HepG2 (cell line): Measurements from ENCODE around the gene DPP7. TPM values are rescaled to one million over a fixed set of nuclear protein-coding genes. Genes with fewer than 3 reads are reported as not detected.
A peak's percentile ranks its signal among the peaks of the same experiment; 100 is the strongest.

Source experiments
- AGO1 ChIP-seq: fragments of 200-400 bp; formaldehyde crosslinking; IDR thresholded peaks from 2 replicates; pipeline ENCODE4 v1.6.1; 2017; ENCODE audit warnings: mild to moderate bottlenecking, low read depth, low read length, moderate library complexity; ENCODE audit not compliant: poor library complexity, severe bottlenecking
- ASH2L ChIP-seq: fragments of 300-600, 200-600 bp; sonication (generic); IDR thresholded peaks from 2 replicates; pipeline ENCODE4 v1.7.0; 2017; ENCODE audit warnings: low read depth, mild to moderate bottlenecking, moderate library complexity, mixed read lengths, low read length; ENCODE audit not compliant: insufficient read length
- CBX5 ChIP-seq: sonication (generic); formaldehyde crosslinking; IDR thresholded peaks from 2 replicates; pipeline ENCODE4 v1.4.0; 2020; ENCODE audit warnings: missing genetic modification reagents, borderline replicate concordance
- CENPT ChIP-seq: sonication (generic); formaldehyde crosslinking; IDR thresholded peaks from 2 replicates; pipeline ENCODE4 v1.8.0; 2022; ENCODE audit warnings: low read depth, mild to moderate bottlenecking, moderate library complexity, missing genetic modification reagents
- ELF3 ChIP-seq: IDR thresholded peaks from 2 replicates; pipeline ENCODE4 v1.6.1; 2016; ENCODE audit warnings: missing genetic modification reagents, missing compliant biosample characterization
- HES4 ChIP-seq: sonication (generic); formaldehyde crosslinking; IDR thresholded peaks from 2 replicates; pipeline ENCODE4 v1.9.0; 2021; ENCODE audit warnings: mild to moderate bottlenecking, missing genetic modification reagents, borderline replicate concordance
- MIXL1 ChIP-seq: IDR thresholded peaks from 2 replicates; pipeline ENCODE4 v1.6.1; 2016
- NONO ChIP-seq, 2 experiments: fragments of 450-650 bp in 1 of 2; sonication (generic) in 1 of 2; formaldehyde crosslinking in 1 of 2; IDR thresholded peaks in 1 of 2; conservative IDR thresholded peaks in 1 of 2; 2 replicates each; pipeline versions ENCODE4 v1.6.1 to v1.8.0; 2017 to 2022; ENCODE audit warnings: mild to moderate bottlenecking in 1 of 2, missing genetic modification reagents in 1 of 2, moderate library complexity in 1 of 2
- PHF5A ChIP-seq: IDR thresholded peaks from one replicate; pipeline ENCODE4 v1.6.1; 2018; ENCODE audit warnings: low read depth, missing genetic modification reagents; ENCODE audit not compliant: unreplicated experiment
- PPARG ChIP-seq: conservative IDR thresholded peaks from 2 replicates; pipeline ENCODE4 v1.6.1; 2016; ENCODE audit warnings: missing biosample characterization, missing genetic modification reagents
- SAP130 ChIP-seq: IDR thresholded peaks from 2 replicates; pipeline ENCODE4 v1.6.1; 2016; ENCODE audit warnings: low read depth
- TRAFD1 ChIP-seq: sonication (generic); formaldehyde crosslinking; IDR thresholded peaks from 2 replicates; pipeline ENCODE4 v1.5.1; 2020; ENCODE audit warnings: missing genetic modification reagents, mild to moderate bottlenecking, borderline replicate concordance
- TRIM24 ChIP-seq: sonication (generic); formaldehyde crosslinking; IDR thresholded peaks from 2 replicates; pipeline ENCODE4 v1.8.0; 2022; ENCODE audit warnings: mild to moderate bottlenecking, missing genetic modification reagents
- U2AF1 ChIP-seq: fragments of 200-400 bp; formaldehyde crosslinking; optimal IDR thresholded peaks from 2 replicates; pipeline ENCODE3; 2017; ENCODE audit warnings: mild to moderate bottlenecking, low read depth, low read length
- ZBTB7A ChIP-seq: sonication (generic); formaldehyde crosslinking; IDR thresholded peaks from 2 replicates; pipeline ENCODE4 v1.8.0; 2022; ENCODE audit warnings: mild to moderate bottlenecking, missing genetic modification reagents
- ZFY ChIP-seq: sonication (generic); formaldehyde crosslinking; IDR thresholded peaks from 2 replicates; pipeline ENCODE4 v1.4.0; 2020; ENCODE audit warnings: missing genetic modification reagents
- ZSCAN20 ChIP-seq: sonication (generic); formaldehyde crosslinking; IDR thresholded peaks from 2 replicates; pipeline ENCODE4 v1.4.0; 2020; ENCODE audit warnings: missing genetic modification reagents, mild to moderate bottlenecking, borderline replicate concordance
- polyA plus RNA-seq, 8 experiments: library from polyadenylated mRNA; depleted of rRNA in 3 of 8; stranded (reverse) in 7 of 8; unstranded in 1 of 8; fragments of >200 nt; fragmentation: Illumina TruSeq in 4 of 8; extraction: Trizol in 4 of 8; gene quantifications; 2 replicates each; pipeline versions ENCODE4 v1.2.1 to v1.2.3, GENCODE V29; 2011 to 2016; ENCODE audit warnings: low read depth in 4 of 8, missing spikeins in 1 of 8, mixed read lengths in 1 of 8; ENCODE audit not compliant: insufficient read depth in 1 of 8
- total RNA-seq, 5 experiments: library from RNA; depleted of rRNA; stranded (reverse); fragments of >200 nt; fragmentation: Illumina TruSeq; extraction: Trizol; gene quantifications; 2 replicates each; pipeline ENCODE4 v1.2.3, GENCODE V29; 2016; ENCODE audit warnings: low read depth in 1 of 5
- TF ChIP-seq, protein P1 (sequence below): sonication (generic); formaldehyde crosslinking; IDR thresholded peaks from 2 replicates; pipeline ENCODE4 v1.8.1; 2022; ENCODE audit warnings: low read depth, mild to moderate bottlenecking, missing genetic modification reagents
- TF ChIP-seq, protein P2 (sequence below): IDR thresholded peaks from 2 replicates; pipeline ENCODE4 v1.6.1; 2016; ENCODE audit warnings: mild to moderate bottlenecking, missing biosample characterization, missing genetic modification reagents
- TF ChIP-seq, protein P3 (sequence below): sonication (generic); formaldehyde crosslinking; IDR thresholded peaks from 2 replicates; pipeline ENCODE4 v1.4.0; 2020; ENCODE audit warnings: missing genetic modification reagents, borderline replicate concordance
- TF ChIP-seq, protein P4 (sequence below): sonication (generic); formaldehyde crosslinking; IDR thresholded peaks from 2 replicates; pipeline ENCODE4 v1.4.0; 2020; ENCODE audit warnings: missing genetic modification reagents

Gene DPP7
- total and polyA plus RNA-seq, 2 of the 13 experiments (the other 11 are each of a cell fraction or from before 2014, with no cell fraction given) = 1.2 to 4.5 TPM

DNA sequence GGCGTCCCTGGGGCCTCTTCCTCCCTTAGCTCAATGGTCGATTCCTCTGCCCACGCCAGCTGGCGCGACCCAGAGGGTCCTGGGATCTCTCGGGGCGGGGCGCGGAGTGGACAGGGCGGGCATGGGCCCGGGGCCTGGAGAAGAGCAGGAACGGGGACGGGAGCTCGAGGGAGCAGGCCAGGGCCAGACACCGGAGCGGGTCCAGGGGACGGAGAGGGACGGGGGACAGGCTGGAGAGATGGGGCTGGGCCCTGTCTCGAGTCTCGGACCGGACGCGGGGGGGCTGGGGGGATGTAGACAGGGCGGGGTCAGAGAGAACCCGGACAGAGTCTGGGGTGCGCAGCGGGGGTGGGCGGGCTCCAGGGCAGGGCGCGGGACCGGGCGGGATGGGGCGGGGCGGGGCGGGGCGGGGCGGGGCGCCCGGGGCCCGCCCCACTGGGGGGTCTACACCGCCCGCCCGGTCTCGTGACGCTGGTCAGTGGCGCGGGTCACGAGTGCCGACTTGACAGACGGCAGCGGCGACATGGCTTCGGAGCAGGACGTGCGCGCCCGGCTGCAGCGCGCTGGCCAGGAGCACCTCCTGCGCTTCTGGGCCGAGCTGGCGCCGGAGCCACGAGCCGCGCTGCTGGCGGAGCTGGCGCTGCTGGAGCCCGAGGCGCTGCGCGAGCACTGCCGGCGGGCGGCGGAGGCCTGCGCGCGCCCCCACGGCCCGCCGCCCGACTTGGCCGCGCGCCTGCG, 37.4 kb downstream of the DPP7 start, which contains the start of gene UAP1L1 (continued):
- TF ChIP-seq, protein P1, sequence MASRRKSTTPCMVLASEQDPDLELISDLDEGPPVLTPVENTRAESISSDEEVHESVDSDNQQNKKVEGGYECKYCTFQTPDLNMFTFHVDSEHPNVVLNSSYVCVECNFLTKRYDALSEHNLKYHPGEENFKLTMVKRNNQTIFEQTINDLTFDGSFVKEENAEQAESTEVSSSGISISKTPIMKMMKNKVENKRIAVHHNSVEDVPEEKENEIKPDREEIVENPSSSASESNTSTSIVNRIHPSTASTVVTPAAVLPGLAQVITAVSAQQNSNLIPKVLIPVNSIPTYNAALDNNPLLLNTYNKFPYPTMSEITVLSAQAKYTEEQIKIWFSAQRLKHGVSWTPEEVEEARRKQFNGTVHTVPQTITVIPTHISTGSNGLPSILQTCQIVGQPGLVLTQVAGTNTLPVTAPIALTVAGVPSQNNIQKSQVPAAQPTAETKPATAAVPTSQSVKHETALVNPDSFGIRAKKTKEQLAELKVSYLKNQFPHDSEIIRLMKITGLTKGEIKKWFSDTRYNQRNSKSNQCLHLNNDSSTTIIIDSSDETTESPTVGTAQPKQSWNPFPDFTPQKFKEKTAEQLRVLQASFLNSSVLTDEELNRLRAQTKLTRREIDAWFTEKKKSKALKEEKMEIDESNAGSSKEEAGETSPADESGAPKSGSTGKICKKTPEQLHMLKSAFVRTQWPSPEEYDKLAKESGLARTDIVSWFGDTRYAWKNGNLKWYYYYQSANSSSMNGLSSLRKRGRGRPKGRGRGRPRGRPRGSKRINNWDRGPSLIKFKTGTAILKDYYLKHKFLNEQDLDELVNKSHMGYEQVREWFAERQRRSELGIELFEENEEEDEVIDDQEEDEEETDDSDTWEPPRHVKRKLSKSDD = no peak
- TF ChIP-seq U2AF1 = no peak
- no peak for TF ChIP-seq CENPT (CRISPR knock-in tag)
- TF ChIP-seq PHF5A (CRISPR knock-in tag) = no peak
- TF ChIP-seq ZFY (CRISPR knock-in tag) = peak; percentile 64
- peak; percentile 64 for TF ChIP-seq SAP130 (CRISPR knock-in tag)
- TF ChIP-seq, protein P2, sequence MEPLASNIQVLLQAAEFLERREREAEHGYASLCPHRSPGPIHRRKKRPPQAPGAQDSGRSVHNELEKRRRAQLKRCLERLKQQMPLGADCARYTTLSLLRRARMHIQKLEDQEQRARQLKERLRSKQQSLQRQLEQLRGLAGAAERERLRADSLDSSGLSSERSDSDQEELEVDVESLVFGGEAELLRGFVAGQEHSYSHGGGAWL (CRISPR knock-in tag) = no peak
- TF ChIP-seq MIXL1 = no peak
- TF ChIP-seq, protein P3, sequence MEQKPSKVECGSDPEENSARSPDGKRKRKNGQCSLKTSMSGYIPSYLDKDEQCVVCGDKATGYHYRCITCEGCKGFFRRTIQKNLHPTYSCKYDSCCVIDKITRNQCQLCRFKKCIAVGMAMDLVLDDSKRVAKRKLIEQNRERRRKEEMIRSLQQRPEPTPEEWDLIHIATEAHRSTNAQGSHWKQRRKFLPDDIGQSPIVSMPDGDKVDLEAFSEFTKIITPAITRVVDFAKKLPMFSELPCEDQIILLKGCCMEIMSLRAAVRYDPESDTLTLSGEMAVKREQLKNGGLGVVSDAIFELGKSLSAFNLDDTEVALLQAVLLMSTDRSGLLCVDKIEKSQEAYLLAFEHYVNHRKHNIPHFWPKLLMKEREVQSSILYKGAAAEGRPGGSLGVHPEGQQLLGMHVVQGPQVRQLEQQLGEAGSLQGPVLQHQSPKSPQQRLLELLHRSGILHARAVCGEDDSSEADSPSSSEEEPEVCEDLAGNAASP = no peak
- no peak for TF ChIP-seq NONO (IDR thresholded peaks at IDR 0.05)
- TF ChIP-seq NONO (CRISPR knock-in tag; conservative IDR thresholded peaks at IDR 0.05) = no peak
- TF ChIP-seq PPARG (CRISPR knock-in tag) = no peak
- no peak for TF ChIP-seq ASH2L
- TF ChIP-seq, protein P4, sequence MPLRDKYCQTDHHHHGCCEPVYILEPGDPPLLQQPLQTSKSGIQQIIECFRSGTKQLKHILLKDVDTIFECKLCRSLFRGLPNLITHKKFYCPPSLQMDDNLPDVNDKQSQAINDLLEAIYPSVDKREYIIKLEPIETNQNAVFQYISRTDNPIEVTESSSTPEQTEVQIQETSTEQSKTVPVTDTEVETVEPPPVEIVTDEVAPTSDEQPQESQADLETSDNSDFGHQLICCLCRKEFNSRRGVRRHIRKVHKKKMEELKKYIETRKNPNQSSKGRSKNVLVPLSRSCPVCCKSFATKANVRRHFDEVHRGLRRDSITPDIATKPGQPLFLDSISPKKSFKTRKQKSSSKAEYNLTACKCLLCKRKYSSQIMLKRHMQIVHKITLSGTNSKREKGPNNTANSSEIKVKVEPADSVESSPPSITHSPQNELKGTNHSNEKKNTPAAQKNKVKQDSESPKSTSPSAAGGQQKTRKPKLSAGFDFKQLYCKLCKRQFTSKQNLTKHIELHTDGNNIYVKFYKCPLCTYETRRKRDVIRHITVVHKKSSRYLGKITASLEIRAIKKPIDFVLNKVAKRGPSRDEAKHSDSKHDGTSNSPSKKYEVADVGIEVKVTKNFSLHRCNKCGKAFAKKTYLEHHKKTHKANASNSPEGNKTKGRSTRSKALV (CRISPR knock-in tag) = peak; percentile 74
- peak; percentile 41; the same call in 1 of the 2 replicates for TF ChIP-seq HES4 (CRISPR knock-in tag)
- TF ChIP-seq ELF3 (CRISPR knock-in tag) = no peak
- TF ChIP-seq ZBTB7A (CRISPR knock-in tag) = no peak
- TF ChIP-seq AGO1 = no peak
- no peak for TF ChIP-seq TRIM24
- TF ChIP-seq TRAFD1 (CRISPR knock-in tag) = no peak
- TF ChIP-seq CBX5 (CRISPR knock-in tag) = no peak
- TF ChIP-seq ZSCAN20 = peak; percentile 21; the same call in 1 of the 2 replicates
